Heart left ventricle (tissue), 13 donors: ENCODE data around the gene APOD.

Experiments used
- POLR2A ChIP-seq, 2 donors: fragments of 450-650 bp; IDR thresholded peaks; one replicate each; pipeline ENCODE4 v1.6.1; 2017; ENCODE audit warnings: antibody characterized with exemption in 2 of 2, mild to moderate bottlenecking in 2 of 2, moderate library complexity in 2 of 2
- TF ChIP-seq, protein P1 (sequence below), 12 donors: fragments of 200-600 bp; sonication (generic) in 4 of 12; IDR thresholded peaks; one replicate each; pipeline versions ENCODE4 v1.5.0 to v1.8.0; 2018 to 2022; ENCODE audit warnings: antibody characterized with exemption in 12 of 12, mild to moderate bottlenecking in 5 of 12
- donor health status: ischemic (EF 13 %, LVEDD 7.1; RV severe dilation, severe dysfunction).
- donor health status: DM: no; HTN: yes; CAD: no.
- donor health status: DM: no; HTN: no; CAD: no.
- donor health status: ischemic (EF 25% LVEDD 6.9; RV normal size, moderate dysfunction).
- donor health status: ischemic (EF 25% LVEDD 5.7; RV mildly dilated, moderate dysfunction).
- donor health status: ischemic (EF 35%, LVEDD 5.7; RV mildly dilated, moderate dysfunction).
- donor health status: nonischemic (EF 11% LVEDD 7.7; RV severe dilation, severe dysfunction).
- donor health status: DM: yes; HTN: yes; CAD: no.
- donor health status: PGD.
- donor health status: ischemic (EF 29% LVEDD 5.4; RV normal size, mild dysfunction).
- donor health status: nonischemic (EF 23%, LVEDD 6.1; RV moderate dilation, normal function).

GRCh38 chr3:195542316-195542697, 41.4 kb downstream of the APOD start:
- no peak for TF ChIP-seq POLR2A (IDR thresholded peaks at IDR 0.05)
- TF ChIP-seq, protein P1, sequence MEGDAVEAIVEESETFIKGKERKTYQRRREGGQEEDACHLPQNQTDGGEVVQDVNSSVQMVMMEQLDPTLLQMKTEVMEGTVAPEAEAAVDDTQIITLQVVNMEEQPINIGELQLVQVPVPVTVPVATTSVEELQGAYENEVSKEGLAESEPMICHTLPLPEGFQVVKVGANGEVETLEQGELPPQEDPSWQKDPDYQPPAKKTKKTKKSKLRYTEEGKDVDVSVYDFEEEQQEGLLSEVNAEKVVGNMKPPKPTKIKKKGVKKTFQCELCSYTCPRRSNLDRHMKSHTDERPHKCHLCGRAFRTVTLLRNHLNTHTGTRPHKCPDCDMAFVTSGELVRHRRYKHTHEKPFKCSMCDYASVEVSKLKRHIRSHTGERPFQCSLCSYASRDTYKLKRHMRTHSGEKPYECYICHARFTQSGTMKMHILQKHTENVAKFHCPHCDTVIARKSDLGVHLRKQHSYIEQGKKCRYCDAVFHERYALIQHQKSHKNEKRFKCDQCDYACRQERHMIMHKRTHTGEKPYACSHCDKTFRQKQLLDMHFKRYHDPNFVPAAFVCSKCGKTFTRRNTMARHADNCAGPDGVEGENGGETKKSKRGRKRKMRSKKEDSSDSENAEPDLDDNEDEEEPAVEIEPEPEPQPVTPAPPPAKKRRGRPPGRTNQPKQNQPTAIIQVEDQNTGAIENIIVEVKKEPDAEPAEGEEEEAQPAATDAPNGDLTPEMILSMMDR (IDR thresholded peaks at IDR 0.05): no peak
